Stimulated activated CD8-positive, alpha-beta memory T cell treated with anti-CD3 and anti-CD28 coated beads, Interleukin-15, amount 100 ng/mL, for 4 hours (primary cell): ENCODE results near the gene SIAE.
A peak's percentile ranks its signal among the peaks of the same experiment; 100 is the strongest.

Experiments used
- DNase-seq, 2 donors: peaks; one replicate each; pipeline ENCODE4 v3.0.0-alpha.2; 2020; ENCODE audit warnings: low read depth in 2 of 2

SIAE gene, protein sequence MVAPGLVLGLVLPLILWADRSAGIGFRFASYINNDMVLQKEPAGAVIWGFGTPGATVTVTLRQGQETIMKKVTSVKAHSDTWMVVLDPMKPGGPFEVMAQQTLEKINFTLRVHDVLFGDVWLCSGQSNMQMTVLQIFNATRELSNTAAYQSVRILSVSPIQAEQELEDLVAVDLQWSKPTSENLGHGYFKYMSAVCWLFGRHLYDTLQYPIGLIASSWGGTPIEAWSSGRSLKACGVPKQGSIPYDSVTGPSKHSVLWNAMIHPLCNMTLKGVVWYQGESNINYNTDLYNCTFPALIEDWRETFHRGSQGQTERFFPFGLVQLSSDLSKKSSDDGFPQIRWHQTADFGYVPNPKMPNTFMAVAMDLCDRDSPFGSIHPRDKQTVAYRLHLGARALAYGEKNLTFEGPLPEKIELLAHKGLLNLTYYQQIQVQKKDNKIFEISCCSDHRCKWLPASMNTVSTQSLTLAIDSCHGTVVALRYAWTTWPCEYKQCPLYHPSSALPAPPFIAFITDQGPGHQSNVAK

DNA sequence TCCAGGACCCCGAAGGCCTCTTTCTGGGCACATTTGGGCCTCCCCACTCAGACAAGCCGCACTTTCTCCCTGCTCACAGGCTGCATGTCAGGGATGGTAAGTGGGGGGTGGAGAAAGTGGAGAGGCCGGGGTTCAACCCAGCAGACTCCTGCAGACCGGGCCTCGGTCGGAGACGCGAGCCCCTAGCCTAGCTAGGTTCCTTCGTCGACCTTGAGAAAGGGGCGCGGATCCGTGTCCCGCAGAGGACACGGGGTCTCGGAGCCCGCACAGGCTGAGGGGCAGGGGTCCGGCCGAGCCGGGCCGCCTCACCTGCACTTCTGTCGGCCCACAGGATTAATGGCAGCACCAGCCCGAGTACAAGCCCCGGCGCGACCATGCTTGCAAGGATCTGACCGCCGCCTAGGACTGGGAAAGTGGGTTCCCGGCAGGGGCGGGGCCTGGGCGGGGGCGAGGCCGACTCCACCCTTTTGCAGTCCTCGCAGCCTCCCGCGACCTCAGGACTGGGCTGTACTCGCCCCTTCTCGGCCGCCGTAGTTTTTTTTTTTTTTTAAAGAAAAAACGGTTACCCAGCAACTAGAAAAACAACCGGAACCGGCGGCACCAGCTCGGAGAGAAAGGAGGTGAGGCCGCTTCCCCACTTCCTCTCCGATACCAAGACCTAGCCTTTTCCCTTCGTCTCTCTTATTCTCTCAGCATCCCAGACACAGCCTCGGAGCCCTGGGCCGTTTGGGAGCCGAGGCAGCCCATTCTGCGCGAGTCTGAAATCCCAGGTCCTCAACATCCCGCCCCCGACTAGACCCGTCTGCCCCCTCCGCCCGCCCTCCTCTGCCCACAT, at the start of gene SIAE, which contains the start of gene SPA17:
TSS of gene SIAE (minus strand) at position 407 of the 835 bp plus-strand sequence. CDS start at position 376, 31 bp downstream.
TSS of gene SPA17 (plus strand) at position 572 of the 835 bp plus-strand sequence. CDS start 1,361 bp downstream, outside the sequence.
- peak; percentile 62 to 67 for DNase-seq

DNA sequence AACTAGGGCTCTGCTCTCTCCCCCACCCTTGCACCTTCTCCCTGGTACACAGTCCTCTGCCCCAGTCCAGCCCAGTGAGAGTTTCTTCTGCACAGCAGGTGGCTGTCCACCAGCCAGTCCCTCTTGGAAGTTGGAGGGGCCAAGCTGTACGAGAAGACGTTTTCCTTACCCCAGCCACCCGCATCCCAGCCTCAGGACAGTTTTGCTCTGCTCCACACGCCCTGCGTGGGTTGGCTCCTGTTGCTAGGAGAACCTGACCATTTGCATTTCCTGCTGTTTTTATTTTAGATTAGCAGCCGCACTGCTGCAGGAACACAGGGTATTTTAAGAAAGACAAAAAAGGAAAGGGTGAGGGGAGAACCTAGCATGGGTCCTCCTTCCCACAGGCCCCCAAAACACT, 48.6 kb upstream of the SIAE start:
- no peak for DNase-seq

DNA sequence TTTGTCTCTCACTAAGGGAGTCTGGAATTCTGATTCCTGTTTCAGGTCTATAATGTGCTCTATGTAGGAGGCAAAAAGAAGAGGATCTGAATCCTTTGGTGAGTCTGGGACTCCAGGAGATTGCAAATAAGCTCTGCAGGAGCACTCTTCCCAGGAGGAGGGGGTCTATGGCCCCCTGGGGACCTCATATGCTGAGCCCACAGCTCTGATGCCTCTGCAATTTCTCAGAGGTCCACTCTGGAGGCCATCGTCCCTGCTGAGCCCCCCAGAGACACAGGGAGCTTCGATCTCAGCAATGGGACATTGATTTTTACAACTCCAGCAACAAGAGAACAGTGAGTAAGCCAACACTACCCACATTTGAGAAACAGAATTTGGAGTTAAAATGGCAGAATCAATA, 46.0 kb upstream of the SIAE start:
- no peak for DNase-seq

DNA sequence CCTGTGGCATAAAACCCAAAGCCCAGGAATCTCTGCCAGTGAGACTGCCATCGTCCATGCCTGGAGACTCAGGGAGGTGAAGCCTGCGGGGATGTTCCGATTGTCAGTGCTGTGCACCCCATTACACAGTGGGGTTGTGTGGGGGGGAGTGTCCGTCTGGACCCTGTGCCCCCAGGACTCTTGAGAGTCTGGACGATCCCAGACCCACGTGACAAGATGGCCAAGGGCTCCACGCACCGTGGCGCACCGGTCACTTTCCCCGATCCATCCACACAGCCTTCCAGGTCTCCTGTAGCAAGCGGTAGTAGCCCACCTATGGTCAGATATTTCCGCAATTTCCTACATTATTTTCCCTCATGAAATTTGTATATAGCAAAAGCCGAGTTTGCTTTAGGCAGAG, 45.3 kb upstream of the SIAE start:
- no peak for DNase-seq

DNA sequence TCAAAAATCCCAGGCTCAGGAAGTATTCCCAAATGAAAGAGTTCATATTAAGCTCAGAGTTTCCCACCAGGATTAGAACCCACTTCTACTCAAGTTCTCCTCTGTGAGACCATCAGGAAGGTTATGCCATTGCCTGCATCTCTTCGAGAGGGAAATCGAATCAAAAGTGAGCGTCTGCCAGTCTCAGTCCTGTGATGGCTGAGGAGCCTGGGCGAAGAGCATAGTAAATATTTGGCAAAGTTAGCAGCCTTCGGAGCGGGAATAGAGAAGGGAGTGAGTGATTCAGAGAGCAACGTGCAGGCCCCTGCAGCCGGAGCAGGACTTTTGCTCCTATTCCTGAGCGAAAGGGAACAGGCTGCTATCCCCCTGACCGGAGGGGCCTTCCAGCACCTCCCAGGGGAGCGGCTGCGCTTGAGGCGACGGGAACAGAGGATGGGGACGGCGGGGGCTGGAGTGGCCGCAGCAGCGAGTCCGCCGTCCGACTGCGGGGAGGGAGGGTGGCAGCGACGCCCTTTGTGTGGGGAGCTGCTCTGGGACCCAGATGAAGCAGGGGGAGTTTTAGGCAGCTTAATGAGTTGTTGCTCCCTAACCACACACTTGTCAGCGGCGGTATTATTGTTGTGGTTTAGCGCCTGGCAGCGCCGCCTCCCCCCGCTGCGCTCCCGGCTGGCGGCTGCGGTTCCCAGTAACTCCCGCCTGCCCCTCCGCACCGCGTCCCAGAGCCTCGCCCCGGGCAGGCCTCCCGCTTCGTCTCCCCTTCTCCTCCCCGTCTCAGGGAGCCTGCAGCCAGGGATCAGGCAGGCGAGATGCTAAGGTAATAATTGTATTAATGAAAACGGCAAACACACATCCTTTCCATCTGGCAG, 44.5 kb upstream of the SIAE start:
- no peak for DNase-seq

DNA sequence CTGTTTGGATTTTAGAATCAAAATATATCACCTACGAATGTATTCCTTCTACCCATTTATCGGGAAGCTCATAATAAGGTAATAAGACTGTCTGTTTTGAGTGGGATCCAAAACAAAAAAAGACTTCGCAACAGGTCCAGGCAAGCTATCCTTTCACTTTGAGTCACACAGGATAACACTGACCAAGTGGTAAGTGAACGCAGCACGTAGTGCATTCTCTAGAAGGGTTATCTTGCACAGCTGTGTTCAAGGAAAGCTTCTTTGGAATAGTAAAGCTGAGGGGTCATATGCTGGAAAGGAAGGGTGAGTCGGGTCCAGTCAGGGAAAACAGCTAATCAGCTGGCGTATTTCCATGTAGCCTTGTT, 43.9 kb upstream of the SIAE start:
- DNase-seq, result no peak

DNA sequence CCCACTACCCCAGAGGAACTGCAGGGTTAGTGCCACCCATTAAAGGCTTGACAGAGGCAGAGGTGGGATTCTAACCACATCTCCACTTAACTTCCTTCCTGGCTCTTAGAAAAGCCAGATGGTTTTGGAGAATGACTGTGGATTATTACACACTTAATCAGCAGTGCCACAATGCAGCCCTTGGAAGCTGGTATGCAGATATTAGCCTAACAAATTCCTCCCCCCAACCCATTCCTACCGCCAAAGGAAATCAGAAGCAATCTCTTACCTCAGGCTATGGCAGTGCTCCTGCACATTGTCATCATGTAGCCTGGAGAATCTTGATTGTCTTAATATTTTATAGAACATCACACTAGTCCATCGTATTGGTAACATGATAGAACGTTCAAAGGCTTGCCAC, 43.1 kb upstream of the SIAE start:
- DNase-seq, result no peak

DNA sequence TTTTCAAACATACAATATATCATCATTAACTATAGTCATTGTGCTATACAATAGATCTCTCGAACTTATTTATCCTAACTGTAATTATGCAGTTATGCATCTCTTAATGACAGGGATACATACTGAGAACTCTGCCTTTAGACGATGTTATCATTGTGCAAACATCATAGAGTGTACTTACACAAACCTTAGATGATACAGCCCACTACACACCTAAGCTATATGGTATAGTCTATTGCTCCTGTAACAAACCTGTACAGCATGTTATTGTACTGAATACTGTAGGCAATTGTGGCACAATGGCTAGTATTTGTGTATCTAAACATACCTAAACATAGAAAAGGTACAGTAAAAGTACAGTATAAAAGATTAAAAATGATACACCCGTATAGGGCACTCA, 38.9 kb upstream of the SIAE start:
- no peak for DNase-seq

DNA sequence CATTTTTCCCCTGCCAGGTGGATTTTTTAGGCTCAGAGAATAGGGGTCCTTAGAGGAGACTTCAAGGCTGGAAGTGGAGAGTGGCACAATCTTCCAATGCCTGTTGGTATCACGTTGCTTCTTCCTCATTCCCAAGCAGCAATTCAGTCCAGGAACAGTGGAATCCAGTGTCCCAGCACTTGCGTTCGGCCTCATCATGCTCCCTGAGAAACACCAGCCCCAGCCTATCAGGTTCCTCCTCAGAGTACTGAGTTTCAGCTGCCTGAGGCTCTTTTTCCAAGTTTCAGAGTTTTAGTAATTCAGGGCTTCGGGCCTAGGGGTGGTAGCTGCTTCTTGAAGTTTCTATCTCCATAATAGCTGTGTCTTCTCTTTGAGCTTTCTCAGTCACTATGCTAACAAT, 34.3 kb upstream of the SIAE start:
- no peak for DNase-seq

DNA sequence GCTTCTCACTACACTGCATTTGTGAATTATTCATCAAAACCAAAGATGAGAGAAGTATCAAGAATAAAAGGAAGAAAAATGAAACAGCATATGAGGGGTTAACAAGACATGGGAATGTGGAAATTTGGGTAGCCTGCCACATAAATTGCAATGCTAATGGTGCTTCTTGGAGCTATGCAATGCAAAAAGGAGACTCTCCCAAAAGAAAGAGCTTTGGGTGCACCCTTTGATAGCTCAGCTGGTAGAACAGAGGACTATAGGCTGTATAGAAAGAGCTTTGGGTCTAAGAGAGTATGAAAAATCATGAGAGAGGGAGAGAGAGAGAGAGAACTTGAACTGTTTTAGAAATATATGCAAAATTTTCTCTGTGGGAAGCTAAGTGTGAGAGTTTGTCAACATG, 26.5 kb upstream of the SIAE start:
- DNase-seq, result no peak

DNA sequence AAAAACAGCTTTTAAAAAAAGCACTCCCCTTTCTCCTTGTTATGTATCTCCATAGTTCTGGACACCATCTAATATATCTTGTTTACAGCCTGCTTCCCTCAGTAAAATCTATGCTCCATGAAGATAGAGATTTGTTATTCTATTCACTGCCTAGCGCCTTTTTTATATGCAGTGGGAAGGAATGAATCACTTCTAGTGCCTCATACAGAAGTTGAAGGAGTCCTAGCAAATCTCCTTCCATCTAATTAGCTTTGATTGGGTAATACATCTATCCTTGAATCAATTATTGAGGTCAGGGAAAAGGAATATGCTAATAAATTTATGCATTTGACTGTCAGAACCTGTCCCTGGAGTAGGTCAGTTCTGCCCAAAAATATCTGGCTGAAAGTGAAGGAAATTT, 26.0 kb upstream of the SIAE start:
- DNase-seq, result no peak

DNA sequence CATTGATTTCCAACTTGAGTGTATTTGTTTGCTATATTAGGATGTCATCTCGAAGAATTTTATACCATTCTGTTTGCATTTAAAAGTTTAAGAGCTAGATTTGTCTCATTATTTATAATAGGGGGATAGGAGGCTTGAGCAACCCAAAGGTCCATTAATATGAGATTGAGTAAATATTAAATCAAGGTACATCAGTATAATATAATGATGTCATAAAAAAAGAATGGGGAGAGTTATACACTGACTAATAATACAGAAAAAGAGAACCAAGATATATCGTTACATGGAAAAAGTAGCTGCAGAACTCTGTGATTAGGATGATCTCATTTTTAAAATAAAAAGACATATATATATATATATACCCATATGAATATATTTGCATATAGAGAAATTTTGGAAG, 19.6 kb upstream of the SIAE start:
- no peak for DNase-seq

DNA sequence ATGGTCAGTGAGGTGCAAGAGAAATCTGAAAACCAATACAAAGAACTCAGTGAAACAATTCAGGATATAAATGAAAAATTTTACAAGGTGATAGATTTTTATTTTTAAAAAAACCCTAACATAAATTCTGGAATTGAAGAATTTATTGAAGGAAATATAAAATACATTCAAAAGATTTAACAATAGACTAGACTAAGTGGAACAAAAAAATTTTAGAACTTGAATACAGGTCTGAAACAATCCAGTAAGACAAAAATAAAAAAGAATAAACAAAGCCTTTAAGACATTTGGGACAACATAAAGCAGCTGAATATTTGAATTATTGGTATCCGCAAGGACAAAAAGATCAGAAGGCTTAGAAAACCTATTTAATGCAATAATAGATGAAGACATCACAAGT, 8.9 kb upstream of the SIAE start:
- no peak for DNase-seq

DNA sequence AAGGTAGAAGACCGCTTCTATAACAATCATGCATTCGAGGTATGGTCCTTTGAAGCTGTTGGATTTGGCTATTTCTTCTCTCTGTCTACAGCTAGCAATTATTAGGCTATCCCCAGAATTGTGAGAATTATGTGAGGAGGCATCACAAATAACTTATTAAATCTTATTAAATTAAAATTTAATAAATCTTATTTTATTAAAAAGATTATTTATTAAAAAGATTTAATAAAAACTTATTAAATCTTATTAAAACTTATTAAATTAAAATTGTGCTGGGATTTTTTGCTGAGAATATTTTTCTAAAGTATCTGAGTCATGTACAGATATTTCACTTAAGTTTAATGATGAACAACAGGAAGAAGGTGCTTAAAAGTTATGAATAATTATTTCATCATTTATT, 7.9 kb upstream of the SIAE start:
- DNase-seq, result no peak

DNA sequence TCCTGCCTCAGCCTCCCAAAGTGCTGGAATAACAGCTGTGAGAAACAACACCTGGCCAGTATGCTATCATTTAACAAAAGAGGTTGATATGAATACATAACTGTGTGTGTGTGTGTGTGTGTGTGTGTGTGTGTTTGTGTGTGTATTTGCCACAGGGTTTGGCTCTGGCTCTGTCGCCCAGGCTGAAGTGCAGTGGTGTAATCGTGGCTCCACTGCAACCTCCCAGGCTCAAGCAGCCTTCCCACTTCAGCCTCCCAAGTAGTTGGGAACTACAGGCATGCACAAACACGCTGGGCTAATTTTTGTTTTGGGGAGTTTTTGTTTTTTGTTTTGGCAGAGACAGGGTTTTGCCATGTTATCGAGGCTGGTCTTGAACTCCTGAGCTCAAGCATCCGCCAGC, 4.9 kb upstream of the SIAE start:
- DNase-seq, result no peak

DNA sequence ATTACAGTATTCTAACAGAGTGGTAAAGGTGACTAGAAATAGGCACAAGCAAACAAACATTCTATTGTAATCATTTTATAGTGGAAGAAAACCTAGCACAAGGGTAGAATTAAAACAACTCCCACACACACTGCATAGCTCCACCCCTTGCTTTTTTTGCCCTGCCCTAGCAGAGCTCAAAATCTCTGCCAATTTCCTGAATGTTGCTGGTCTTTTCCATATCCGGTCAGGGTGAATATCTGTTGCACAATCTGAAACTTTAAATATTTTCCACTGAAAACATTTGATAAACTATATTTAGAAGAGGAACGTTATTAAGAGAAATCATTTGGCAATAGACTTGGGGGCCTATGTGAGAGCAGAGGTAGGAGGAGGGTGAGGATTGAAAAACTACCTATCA, 2.8 kb upstream of the SIAE start:
- DNase-seq, result no peak

DNA sequence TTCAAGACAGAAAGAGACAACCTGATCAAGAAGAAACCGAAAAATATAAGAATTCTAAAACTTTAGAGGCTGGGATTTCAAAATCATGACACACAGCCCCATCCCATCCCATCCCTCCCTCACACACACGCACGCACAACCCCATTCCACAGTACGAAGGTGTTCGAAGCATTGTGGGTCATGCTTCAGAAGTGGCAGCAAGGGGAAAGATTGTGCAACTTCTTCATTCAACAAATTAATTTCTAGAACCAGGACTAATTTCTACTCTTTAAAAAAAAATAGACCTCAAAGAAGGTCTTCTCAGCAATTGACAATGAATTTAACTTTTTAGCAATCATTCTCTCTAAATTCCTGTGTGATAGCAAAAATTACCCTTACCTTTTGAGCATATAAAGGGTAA, 1.0 kb upstream of the SIAE start:
- DNase-seq, result no peak

DNA sequence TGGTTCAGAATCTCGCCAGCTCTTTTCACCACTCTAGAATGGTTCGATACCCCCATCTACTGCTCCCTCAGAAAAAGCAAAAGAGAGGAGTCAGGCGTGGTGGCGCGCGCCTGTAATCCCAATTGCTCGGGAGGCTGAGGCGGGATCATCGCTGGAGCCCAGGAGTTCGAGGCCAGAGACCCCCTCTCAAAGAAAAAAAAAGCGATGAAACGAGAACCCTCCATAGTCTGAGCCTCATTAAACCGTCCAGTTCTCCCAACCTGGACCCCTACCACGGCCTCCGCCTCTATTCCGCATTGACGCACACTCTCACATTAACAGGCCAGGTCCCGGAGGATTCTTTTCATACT, 604 bp upstream of the SIAE start:
- no peak for DNase-seq

DNA sequence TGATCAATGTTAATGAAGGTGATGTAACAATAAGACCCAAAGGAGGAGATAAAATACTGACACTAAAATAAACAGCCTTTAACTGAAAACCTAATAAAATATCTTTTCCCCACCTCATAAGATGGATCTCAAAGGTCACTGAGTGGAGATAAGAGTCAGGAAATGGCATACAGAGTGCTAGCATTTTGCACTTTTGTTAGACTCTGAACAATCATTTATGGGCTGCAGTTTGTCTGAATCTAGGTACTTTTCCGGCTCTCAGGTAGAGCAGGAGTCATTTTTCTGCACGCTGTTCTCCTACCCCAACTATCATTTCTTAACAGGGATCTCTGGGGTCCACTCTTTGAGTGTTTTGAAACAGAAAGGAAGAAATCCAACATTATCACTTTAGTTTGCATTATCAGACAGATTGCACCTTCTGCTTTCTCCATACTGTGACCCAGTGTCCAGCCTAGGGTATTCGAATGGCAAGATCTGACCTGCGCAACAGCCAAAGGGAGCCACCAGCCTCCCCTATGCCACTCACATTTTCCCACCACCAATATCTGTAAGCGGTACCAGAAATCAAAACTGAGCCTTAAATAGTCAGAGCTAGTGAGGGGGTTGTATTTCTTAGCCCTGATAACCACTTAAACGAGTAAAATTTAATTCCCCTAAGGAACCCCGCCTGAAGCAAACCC, 863 bp downstream of the SIAE start:
- no peak for DNase-seq

DNA sequence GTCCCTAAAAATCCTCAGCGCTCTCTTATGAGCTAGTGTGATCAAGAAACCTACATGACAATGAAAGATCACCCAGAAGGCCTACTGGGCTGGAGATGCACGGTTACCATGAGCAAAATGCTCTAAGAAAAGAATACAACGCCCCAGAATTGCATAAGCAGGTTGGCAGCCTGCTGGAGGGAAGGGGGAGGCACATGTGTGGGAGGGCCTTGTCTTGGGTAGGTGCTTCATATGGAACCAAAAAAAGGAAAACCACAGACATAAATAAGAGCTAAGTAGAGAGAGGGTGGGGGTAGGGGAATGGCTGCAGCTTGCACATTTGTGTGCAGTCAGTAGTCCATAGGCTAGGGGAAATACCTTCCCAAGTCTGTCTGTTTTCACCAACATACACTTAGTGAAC, 2.8 kb downstream of the SIAE start:
- no peak for DNase-seq

DNA sequence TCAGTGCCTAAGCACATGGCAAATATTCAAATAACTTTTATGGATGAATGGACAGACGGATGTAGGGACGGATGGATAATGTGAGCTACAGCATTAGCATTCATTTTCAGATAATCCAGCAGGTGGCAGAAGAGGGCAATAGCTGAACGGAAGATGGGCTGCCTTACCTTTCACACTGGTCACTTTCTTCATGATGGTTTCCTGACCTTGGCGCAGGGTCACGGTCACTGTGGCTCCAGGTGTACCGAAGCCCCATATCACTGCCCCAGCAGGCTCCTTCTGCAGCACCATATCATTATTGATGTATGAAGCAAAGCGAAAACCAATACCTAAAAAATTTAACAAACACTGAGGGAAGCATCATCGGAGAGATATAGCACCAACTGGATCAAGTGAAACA, 4.3 kb downstream of the SIAE start:
- no peak for DNase-seq
